Activated gamma-delta T cell treated with anti-CD3 and anti-CD28 coated beads, Interleukin-2, amount 50 U/mL, for 16 hours (primary cell): Measurements from ENCODE around the gene GGA1.
A peak's percentile ranks its signal among the peaks of the same experiment; 100 is the strongest.
"Not testable (repeated sequence)": the region's sequence is repeated elsewhere in the genome, so short reads cannot be mapped to it uniquely, and the experiment has no call there.

Experiments
- DNase-seq: peaks from one replicate; pipeline ENCODE4 v3.0.0-alpha.2; 2020; ENCODE audit warnings: low read depth

GGA1 gene

GRCh38 chr22:37654563-37655251 lies 46.1 kb downstream of the GGA1 start:
- DNase-seq, result no peak

- DNase-seq, result no peak
Measured at GRCh38 chr22:37655252-37655563, 46.6 kb downstream of the GGA1 start.

DNA sequence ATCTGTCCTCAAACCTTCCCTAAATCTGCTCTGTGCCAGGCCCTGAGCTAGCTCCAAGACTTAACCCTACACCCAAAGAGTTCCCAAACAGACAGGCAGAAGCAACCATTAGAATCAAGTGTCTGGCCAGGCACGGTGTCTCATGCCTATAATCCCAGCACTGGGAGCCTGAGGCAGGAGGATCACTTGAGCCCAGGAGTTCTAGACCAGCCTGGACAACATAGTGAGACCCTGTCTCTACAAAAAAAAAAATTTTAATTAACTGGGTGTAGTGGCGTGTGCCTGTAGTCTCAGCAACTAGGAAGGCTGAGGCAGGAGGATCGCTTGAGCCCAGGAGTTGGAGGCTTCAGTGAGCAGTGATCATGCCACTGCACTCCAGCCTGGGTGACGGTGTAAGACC lies 47.9 kb downstream of the GGA1 start:
- not testable (repeated sequence) for DNase-seq

DNA sequence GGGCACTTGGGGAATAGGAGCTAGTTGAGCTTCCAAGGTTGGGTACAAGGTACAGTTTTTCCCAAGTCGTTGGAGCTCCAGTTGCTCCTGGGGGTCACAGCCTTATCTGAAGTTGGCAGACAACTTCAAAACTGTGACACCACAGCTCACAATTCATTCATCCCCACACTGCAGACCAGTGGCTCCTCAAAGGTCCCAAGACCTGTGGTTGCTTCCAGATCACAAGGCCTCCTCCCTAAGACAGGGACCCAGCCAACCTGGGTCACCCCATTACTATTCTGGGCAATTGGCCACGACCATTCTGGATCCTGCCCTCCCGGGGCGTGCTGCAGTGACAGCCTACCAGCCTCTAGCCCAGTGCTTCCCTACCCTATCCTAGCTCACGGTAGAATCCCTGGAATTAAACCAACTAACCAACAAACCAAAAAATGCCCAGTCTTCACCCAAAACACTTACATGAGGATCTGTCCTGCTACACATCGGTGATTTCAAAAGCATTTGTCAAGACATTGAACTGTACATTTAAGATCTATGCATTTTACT lies 49.0 kb downstream of the GGA1 start:
- no peak for DNase-seq

DNA sequence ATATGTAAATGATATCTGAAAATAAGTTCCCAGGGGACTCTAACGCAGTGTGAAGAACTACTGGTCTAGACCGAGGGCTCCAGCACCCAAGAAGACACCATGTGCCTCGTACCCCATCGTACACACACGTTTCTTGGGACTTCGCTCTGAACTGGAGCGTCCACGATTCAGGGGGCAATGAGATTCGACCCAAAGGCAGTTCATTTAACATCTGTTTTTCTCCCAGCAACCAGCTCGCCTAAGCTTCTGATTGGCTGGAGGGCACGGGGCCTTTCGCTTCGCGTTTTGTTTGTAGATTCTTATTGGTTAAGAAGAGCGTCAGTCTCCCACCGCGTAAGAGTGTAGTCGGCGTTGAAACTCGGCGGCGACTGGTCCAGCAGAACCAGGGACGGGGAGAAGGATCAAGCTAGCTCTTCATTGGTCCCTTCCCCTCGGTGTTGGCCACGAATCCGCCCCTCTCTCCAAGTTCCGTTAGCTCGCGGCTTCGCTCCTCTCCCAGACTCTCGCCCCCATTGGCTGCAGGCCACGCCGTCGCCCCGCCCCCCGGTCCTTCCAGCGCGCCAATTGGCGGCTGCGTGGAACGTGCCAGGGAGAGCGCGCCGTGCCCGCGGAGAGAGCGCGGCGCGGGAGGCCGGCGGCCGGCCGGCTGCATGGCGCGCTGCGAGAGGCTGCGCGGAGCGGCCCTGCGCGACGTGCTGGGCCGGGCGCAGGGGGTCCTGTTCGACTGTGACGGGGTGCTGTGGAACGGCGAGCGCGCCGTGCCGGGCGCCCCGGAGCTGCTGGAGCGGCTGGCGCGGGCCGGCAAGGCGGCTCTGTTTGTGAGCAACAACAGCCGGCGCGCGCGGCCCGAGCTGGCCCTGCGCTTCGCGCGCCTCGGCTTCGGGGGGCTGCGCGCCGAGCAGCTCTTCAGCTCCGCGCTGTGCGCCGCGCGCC lies 49.8 kb downstream of the GGA1 start, which contains the start of gene PDXP:
TSS of gene PDXP (plus strand) at position 591 of the 933 bp plus-strand sequence. CDS start at position 651, 60 bp downstream.
- peak; percentile 98 for DNase-seq

GRCh38 chr22:37659066-37659896 lies 50.6 kb downstream of the GGA1 start:
- no peak for DNase-seq

DNA sequence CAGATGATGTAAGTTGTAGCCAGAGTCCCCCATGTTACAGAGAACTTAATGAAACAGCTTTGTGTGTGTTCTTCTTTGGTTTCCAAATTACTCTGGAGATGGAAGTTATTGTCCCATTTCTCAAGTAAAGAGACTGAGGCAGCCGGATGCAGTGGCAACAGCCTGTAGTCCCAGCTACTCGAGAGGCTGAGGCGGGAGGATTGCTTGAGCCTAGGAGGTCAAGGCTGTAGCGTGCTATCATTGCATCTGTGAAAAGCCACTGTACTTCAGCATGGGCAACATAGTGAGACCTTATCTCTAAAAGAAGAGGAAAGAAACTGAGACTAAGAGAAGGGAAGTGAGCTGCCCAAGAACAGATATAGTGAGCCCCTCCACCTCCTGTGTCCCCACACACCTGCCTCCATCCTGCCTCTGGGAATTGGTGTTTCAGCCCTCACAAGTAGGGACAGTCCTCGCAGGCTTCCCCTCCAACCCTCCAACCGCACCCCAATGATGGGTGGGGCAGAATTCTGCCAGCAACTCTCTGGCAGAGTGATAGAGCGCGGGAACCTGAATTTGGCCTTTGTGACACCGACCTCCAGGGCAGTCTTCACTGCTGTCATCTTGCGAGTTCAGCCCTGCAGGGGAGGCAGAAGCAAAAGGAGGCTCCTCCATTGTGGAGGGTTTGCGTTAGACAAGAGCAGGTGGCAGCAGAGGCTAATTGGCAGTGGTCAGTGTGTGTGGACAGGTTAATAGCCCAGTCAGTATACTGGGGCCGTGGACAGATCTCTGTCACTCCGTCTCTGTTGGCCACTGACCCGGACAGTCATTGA lies 51.5 kb downstream of the GGA1 start:
- no peak for DNase-seq

DNA sequence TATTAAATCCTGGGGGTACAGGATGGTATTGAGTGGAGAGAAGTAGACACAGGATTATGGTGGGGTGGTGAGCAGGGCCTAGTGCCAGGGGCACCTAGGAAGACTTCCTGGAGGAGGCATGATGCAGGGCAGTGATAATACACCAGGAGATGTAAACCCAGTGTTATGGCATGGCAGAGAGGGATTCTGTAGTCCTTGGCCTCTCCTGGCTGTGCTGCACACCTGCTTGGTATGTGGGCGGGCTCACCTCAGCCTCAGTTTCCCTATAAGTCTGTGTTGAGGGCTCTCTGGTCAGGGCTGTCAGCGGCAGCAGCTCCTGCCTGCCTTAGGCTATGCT lies 52.0 kb downstream of the GGA1 start:
- no peak for DNase-seq

GRCh38 chr22:37661160-37661924 lies 52.7 kb downstream of the GGA1 start:
- no peak for DNase-seq

DNA sequence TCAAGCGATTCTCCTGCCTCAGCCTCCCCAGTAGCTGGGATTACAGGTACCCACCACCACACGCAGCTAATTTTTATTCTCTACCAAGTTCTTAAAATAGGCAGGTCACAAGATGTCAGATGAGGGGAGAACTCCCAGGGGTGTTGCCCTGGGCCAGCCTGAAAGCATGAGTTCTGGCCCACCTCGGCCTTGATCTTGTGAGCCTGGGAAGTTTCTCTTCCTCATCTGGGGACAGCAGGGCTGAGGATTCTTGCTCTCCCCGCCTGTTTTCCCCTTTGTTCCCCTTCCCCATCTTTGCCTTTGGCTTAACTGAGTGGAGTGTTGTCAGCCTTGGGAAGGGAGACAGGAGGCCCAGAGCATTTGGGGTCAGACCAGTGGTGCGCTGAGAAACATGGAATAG lies 53.4 kb downstream of the GGA1 start:
- DNase-seq, result no peak

DNA sequence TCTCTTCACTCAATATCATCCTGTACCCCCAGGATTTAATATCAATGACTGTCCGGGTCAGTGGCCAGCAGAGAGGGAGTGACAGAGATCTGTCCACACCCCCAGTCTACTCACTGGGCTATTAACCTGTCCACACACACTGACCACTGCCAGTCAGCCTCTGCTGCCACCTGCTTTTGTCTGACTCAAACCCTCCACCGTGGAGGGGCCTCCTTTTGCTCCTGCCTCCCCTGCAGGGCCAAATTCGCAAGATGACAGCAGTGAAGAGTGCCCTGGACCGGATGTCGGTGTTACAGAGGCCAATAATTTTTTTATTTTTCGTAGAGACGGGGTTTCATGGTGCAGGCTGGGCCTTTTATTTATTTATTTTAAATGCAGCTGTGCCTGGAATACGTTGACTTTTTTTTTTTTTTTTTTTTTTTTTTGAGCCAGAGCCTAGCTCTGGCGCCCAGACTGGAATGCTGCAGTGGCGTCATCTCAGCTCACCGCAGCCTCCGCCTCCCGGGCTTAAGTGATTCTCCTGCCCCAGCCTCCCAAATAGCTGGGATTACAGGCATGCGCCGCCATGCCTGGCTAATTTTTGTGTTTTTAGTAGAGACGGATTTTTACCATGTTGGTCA lies 55.0 kb downstream of the GGA1 start:
- no peak for DNase-seq

GRCh38 chr22:37664249-37665101 lies 55.8 kb downstream of the GGA1 start:
- DNase-seq, result no peak

GRCh38 chr22:37665487-37665886 lies 56.9 kb downstream of the GGA1 start:
- no peak for DNase-seq

DNA sequence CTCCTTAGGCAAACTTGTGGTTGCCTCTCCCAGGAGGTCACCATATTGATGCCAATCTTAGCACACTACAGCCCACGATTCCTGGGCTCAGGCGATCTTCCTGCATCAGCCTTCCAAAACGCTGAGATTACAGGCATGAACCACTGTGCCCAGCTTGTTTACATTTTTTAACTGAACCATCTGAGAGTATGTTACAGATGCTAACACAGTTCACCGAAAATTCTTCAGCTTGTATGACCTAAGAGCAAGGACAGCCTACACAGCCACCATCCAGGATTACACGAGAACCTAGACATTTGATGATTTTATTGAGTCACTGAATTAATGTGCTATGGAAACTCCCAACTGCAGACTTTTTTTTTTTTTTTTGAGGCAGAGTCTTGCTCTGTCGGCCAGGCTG lies 61.0 kb downstream of the GGA1 start:
- no peak for DNase-seq

DNA sequence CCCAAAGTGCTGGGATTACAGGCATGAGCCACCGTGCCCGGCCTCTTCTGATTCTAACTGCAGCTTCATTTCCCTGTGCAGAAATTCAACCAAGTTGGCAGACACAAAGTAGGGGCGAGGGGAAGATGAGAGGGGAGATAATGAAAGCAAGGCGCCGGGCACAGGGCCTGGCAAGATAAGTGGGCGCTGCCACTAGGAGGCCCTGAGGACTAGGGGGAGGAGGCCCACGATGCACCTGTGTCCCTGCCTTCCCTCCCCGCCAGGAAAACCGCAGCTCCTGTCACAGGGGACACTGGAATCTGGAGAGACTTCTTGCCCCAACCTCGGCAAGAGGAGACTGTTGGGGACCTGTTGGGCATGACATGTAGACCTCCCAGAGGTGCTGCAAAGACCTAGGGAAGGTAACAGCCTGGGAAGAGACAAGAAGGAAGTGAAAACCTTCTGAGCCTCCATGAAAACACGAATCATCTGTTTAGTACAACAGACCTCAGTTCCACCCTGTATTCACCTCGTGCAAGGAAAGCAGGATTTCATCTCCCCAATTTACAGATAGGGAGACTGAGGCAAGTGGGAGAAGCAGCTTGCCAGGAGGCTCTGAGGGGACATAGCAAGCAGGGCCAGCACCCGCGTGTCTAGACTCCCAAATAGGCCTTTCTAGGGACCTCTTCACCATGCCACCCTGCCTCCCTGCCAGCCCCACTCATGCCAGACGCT lies 63.7 kb downstream of the GGA1 start:
- no peak for DNase-seq

DNA sequence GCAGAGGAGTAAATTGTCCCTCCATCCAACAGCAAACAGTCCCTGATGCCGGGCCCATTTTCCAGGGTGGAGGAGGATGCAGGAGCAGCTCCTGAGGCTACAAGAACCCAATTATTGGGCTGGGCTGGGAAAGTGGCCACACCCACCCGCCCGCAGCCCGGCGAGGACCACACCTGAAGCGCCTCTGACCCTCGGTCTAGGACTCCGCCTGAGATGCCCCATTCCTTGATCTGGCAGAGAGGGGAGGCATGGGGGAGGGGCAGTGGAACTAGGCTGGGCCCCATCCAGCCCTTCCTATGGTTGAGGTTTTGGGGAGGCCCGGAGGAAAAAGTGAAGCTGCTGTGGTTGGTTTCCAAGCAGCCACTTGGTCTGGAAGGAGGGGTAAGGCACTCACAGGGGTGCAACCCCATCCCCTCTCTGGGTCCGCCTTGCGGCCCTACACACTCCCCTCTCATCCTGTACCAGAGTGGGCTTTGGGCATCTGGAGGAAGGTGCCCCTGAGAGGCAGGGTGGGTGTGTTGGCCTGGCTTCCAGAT lies 64.4 kb downstream of the GGA1 start:
- no peak for DNase-seq

DNA sequence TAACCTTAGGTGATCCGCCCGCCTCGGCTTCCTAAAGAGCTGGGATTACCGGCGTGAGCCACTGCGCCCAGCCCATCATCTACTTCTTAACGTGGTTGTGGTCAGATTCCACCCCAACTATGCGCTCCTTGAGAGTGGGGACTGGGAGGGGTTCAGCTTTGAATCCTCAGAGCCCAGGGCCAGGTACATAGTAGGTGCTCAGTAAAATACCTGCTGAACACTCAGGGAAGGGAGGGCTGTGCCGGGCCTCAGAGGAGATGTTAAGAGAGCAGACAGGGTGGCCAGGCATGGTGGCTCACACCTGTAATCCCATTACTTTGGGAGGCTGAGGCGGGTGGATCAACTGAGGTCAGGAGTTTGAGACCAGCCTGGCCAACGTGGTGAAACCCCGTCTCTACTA lies 65.6 kb downstream of the GGA1 start:
- no peak for DNase-seq
